Endothelial cell of umbilical vein (primary cell): ENCODE results near the gene NEU4. TPM values are rescaled to one million over a fixed set of nuclear protein-coding genes. Genes with fewer than 3 reads are reported as not detected.

ENCODE experiments used
- BruUV-seq: library from RNA; stranded (reverse); fragments of 400-500 nt; replicated peaks from 2 replicates; lab custom pipeline; 2021; lab: Mats Ljungman, UMichigan
- CTCF ChIA-PET: fragments of 300-600, 350-600 bp; sonication (Branson Sonifier 250); formaldehyde crosslinking; loops from one replicate; lab custom pipeline; 2021; ENCODE audit warnings: antibody characterized with exemption, inconsistent platforms; lab: Charles Lee
- POLR2A ChIA-PET: fragments of 300-600, 350-600 bp; sonication (Branson Sonifier 250); formaldehyde crosslinking; loops from one replicate; lab custom pipeline; 2021; ENCODE audit warnings: antibody characterized with exemption, inconsistent platforms; lab: Charles Lee
- DNase-seq: peaks from one replicate; pipeline ENCODE4 v3.0.0-alpha.2; 2011; ENCODE audit warnings: low read depth, low spot score
- FAIRE-seq: peaks from 2 replicates; lab custom pipeline; 2011; peaks lifted over from hg19 to GRCh38; lab: Jason Lieb, UNC
- H2AFZ ChIP-seq: 2 replicates; pipeline ENCODE4 v1.6.0; 2012; ENCODE audit warnings: low read depth, low read length, control low read depth, inconsistent platforms
- H3K27ac ChIP-seq: 2 replicates; pipeline ENCODE4 v1.5.1; 2011; ENCODE audit warnings: low read depth, mild to moderate bottlenecking, control low read depth, low read length, moderate library complexity; ENCODE audit not compliant: insufficient read depth
- H3K27me3 ChIP-seq, 2 experiments: 2 replicates each; pipeline versions ENCODE4 v1.6.0 to v1.6.1; 2011; ENCODE audit warnings: low read length in 2 of 2, mixed read lengths in 1 of 2; ENCODE audit not compliant: control insufficient read depth in 2 of 2, insufficient read depth in 2 of 2
- H3K36me3 ChIP-seq, 2 experiments: 2 replicates in 1 of 2; 3 replicates in 1 of 2; pipeline ENCODE4 v1.5.1; 2011; ENCODE audit warnings: low read length in 2 of 2, mild to moderate bottlenecking in 1 of 2, moderate library complexity in 1 of 2; ENCODE audit not compliant: control insufficient read depth in 2 of 2, insufficient read depth in 2 of 2; ENCODE audit errors: extremely low read depth in 1 of 2
- H3K4me1 ChIP-seq: 3 replicates; pipeline ENCODE4 v1.5.1; 2011; ENCODE audit warnings: mild to moderate bottlenecking, low read length; ENCODE audit not compliant: control insufficient read depth, insufficient read depth; ENCODE audit errors: extremely low read depth
- H3K4me2 ChIP-seq: 2 replicates; pipeline ENCODE4 v1.6.1; 2011; ENCODE audit warnings: low read length, control low read depth, mixed read lengths; ENCODE audit not compliant: insufficient read depth
- H3K4me3 ChIP-seq, 3 experiments: fragments of 200-600 bp in 1 of 3; sonication (generic), shearing (Covaris generic) in 1 of 3; replicated peaks in 1 of 3; 2 replicates each; pipeline ENCODE4 v1.5.1; 2011 to 2016; ENCODE audit warnings: control low read depth in 3 of 3, low read length in 3 of 3, mild to moderate bottlenecking in 2 of 3, inconsistent platforms in 1 of 3, low read depth in 1 of 3, moderate library complexity in 1 of 3; ENCODE audit not compliant: insufficient read depth in 1 of 3
- H3K79me2 ChIP-seq: 2 replicates; pipeline ENCODE4 v1.6.0; 2012; ENCODE audit warnings: low read length, inconsistent platforms; ENCODE audit not compliant: control insufficient read depth, insufficient read depth
- H3K9ac ChIP-seq: replicated peaks from 2 replicates; pipeline ENCODE3; 2011; ENCODE audit warnings: low read length, control low read depth; ENCODE audit not compliant: insufficient read depth; ENCODE audit errors: extremely low read depth
- H3K9me1 ChIP-seq: replicated peaks from 3 replicates; pipeline ENCODE4 v1.6.0; 2011; ENCODE audit warnings: mild to moderate bottlenecking, low read length; ENCODE audit not compliant: control insufficient read depth, insufficient read depth; ENCODE audit errors: extremely low read depth
- H3K9me3 ChIP-seq: replicated peaks from 2 replicates; pipeline ENCODE4 v1.5.1; 2012; ENCODE audit warnings: low read length, inconsistent platforms; ENCODE audit not compliant: control insufficient read depth, insufficient read depth
- H4K20me1 ChIP-seq: replicated peaks from 2 replicates; pipeline ENCODE3; 2011; ENCODE audit warnings: mild to moderate bottlenecking, low read length; ENCODE audit not compliant: control insufficient read depth, insufficient read depth; ENCODE audit errors: extremely low read depth
- CTCF ChIP-seq, 2 donors: IDR thresholded peaks; 1 replicate in 1 of 2; 2 replicates in 1 of 2; pipeline ENCODE4 v1.5.1; 2011; ENCODE audit warnings: low read length in 2 of 2, mild to moderate bottlenecking in 2 of 2, moderate library complexity in 2 of 2, control low read depth in 1 of 2, inconsistent platforms in 1 of 2, low read depth in 1 of 2; ENCODE audit not compliant: insufficient read depth in 1 of 2; ENCODE audit errors: extremely low read depth in 1 of 2
- EZH2 ChIP-seq: IDR thresholded peaks from 2 replicates; pipeline ENCODE4 v1.6.1; 2012; ENCODE audit warnings: borderline replicate concordance, low read depth, mild to moderate bottlenecking, moderate library complexity, low read length, inconsistent platforms; ENCODE audit not compliant: severe bottlenecking
- FOS ChIP-seq: IDR thresholded peaks from 2 replicates; pipeline ENCODE4 v1.6.1; 2011; ENCODE audit warnings: mild to moderate bottlenecking, low read length, moderate library complexity, borderline replicate concordance; ENCODE audit not compliant: insufficient read depth
- GATA2 ChIP-seq: IDR thresholded peaks from 2 replicates; pipeline ENCODE4 v1.7.0; 2011; ENCODE audit warnings: low read depth, mild to moderate bottlenecking, moderate library complexity, mixed read lengths, low read length; ENCODE audit not compliant: insufficient read length, insufficient read depth
- JUN ChIP-seq: IDR thresholded peaks from 2 replicates; pipeline ENCODE4 v1.6.1; 2011; ENCODE audit warnings: borderline replicate concordance, low read depth; ENCODE audit not compliant: insufficient read length, insufficient read depth
- MAX ChIP-seq: IDR thresholded peaks from 2 replicates; pipeline ENCODE4 v1.6.1; 2011; ENCODE audit not compliant: insufficient read depth, insufficient read length
- MYC ChIP-seq: IDR thresholded peaks from one replicate; pipeline ENCODE4 v1.6.1; 2011; ENCODE audit warnings: mild to moderate bottlenecking, low read depth, low read length
- POLR2A ChIP-seq: IDR thresholded peaks from 2 replicates; pipeline ENCODE4 v1.6.1; 2012; ENCODE audit warnings: low read depth, mild to moderate bottlenecking, control low read depth, low read length
- POLR2AphosphoS5 ChIP-seq: IDR thresholded peaks from 2 replicates; pipeline ENCODE4 v1.6.1; 2012; ENCODE audit warnings: low read depth, mild to moderate bottlenecking, control low read depth, low read length, moderate library complexity; ENCODE audit not compliant: insufficient read depth
- dilution Hi-C: fragments of 300-500 bp; cut with MboI; formaldehyde crosslinking; loops from one replicate; pipeline ENCODE4 v1.15.0; 2019; ENCODE audit warnings: low sequenced_read_pairs; ENCODE audit not compliant: extremely low pct_ligation_motif_present
- intact Hi-C: fragments of 100-400 bp; cut with micrococcal nuclease; formaldehyde crosslinking; loops from one replicate; pipeline ENCODE4 v1.10.0; 2022
- polyA plus RNA-seq, 4 experiments: library from polyadenylated mRNA; depleted of rRNA in 3 of 4; stranded (reverse) in 3 of 4; unstranded in 1 of 4; fragments of >200 nt; gene quantifications; 2 replicates each; pipeline versions ENCODE4 v1.2.1 to v1.2.3, GENCODE V29; 2011 to 2012; ENCODE audit warnings: missing spikeins in 1 of 4
- total RNA-seq: library from RNA; stranded (reverse); gene quantifications from 2 replicates; pipeline ENCODE4 v1.2.3, GENCODE V29; 2021

NEU4 gene
- total and polyA plus RNA-seq, 2 donors (not counting 3 experiments of a cell fraction or from before 2014, with no cell fraction given), result not detected

DNA sequence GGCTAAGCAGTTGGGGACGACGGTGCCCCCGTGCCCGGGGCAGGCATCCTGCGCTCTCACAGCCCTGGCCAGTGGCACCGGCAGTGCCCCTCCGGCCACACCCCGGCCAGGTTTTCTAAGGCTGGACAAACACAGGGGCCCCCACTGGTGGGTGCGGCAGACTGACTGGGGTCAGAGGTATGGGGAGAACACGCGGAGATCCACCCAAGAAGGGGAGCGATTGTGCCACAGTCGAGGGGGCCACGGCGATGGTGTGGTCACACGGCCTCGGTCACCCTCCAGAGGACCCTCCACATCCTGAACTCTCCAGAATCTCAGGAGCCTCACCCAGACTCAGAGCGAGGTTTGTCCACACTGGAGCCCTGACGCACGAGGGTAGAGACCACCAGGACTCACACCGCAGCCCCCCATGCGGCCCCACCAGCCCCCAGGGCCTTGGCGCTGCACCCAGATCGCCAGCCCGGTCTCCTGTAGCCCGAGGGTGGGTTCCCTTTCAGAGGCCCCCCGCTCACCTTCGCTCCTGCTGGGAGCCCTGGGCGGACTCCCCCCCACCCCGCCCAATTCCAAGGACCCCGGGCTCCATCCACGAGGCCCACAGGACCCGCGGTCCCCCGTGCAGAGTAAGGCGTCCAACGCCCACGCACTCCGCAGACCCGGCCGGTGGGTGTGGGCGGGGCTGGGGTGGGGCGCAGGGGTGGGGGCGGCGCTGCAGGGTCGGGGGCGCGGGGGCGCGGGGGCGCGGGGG is 34.5 kb downstream of the NEU4 start:
- CTCF ChIA-PET, result no interaction called here
- intact Hi-C loops (no loop called here), dilution Hi-C loops (no loop called here)
- Histone ChIP-seq H3K9me1 (no peaks in the 10 kb centered on the region), H2AFZ (no peak overlapping the region), H3K27ac (no peak overlapping the region), H3K4me2 (no peak overlapping the region), H3K4me3 (no peak overlapping the region), H3K4me1 (peaks cover 7% of the 10 kb centered on the region), H3K36me3 (no peaks in the 10 kb centered on the region), H4K20me1 (no peaks in the 10 kb centered on the region), H3K27me3 (peaks cover 4 to 6% of the 10 kb centered on the region in 2 experiments), H3K79me2 (no peaks in the 10 kb centered on the region), H3K9ac (no peak overlapping the region), H3K9me3 (no peaks in the 10 kb centered on the region)
- BruUV-seq, result no TSS peak
- DNase-seq (no peak), FAIRE-seq (no peak)
- POLR2A ChIA-PET, result interaction anchor here (0.6 kb wide), 1 partner anchor 625 kb away, joined by 5 read pairs; no protein-coding TSS in a partner anchor
- TF ChIP-seq POLR2A, result no peak
- no peak for TF ChIP-seq FOS
- TF ChIP-seq POLR2AphosphoS5, result no peak
- no peak for TF ChIP-seq JUN
- no peak for TF ChIP-seq EZH2
- TF ChIP-seq GATA2, result no peak
- no peak for TF ChIP-seq CTCF (IDR thresholded peaks at IDR 0.05; ENCODE audit: extremely low read depth in 1 of 2, insufficient read depth in 1 of 2, low read depth in 1 of 2, low read length in 2 of 2)
- TF ChIP-seq MAX, result no peak
- no peak for TF ChIP-seq MYC
